GM10266 (cell line): ENCODE data around the gene NOL4.

Experiments
- DNase-seq: peaks from one replicate; pipeline ENCODE4 v3.0.0; 2012; ENCODE audit errors: extremely low spot score
- TF ChIP-seq, protein P1 (sequence below): IDR thresholded peaks from 2 replicates; pipeline ENCODE4 v1.5.1; 2012; ENCODE audit warnings: mild to moderate bottlenecking, low read depth; ENCODE audit not compliant: control insufficient read depth, insufficient read depth; ENCODE audit errors: missing control alignments

The NOL4 gene

DNA sequence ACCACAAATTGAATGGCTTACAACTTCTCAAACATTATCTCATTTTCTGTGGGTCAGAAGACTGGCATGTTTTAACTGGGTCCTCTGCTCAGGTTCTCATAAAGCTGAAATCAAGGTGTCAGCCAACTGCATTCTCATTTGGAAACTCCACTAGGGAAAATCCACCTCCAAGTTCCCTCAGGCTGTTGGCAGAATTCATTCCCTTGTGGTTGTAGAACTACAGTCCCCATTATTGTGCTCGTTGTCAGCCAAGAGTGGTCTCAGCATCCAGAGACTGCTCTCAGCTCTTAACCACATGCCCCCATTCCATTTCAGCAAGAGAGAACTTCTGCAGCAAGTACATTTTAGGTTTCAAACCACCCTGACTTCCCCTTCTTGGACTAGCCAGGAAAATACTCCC, 12.2 kb downstream of the NOL4 start:
- TF ChIP-seq, protein P1, sequence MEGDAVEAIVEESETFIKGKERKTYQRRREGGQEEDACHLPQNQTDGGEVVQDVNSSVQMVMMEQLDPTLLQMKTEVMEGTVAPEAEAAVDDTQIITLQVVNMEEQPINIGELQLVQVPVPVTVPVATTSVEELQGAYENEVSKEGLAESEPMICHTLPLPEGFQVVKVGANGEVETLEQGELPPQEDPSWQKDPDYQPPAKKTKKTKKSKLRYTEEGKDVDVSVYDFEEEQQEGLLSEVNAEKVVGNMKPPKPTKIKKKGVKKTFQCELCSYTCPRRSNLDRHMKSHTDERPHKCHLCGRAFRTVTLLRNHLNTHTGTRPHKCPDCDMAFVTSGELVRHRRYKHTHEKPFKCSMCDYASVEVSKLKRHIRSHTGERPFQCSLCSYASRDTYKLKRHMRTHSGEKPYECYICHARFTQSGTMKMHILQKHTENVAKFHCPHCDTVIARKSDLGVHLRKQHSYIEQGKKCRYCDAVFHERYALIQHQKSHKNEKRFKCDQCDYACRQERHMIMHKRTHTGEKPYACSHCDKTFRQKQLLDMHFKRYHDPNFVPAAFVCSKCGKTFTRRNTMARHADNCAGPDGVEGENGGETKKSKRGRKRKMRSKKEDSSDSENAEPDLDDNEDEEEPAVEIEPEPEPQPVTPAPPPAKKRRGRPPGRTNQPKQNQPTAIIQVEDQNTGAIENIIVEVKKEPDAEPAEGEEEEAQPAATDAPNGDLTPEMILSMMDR, result no peak

GRCh38 chr18:34207344-34207851, 17.3 kb downstream of the NOL4 start:
- DNase-seq, result no peak
- TF ChIP-seq, protein P1, result no peak

More for the DNA sequence above, 12.2 kb downstream of the NOL4 start:
- DNase-seq, result no peak

- TF ChIP-seq, protein P1, result no peak
These were observed 20.8 kb downstream of the NOL4 start for GRCh38 chr18:34203866-34204265.

DNA sequence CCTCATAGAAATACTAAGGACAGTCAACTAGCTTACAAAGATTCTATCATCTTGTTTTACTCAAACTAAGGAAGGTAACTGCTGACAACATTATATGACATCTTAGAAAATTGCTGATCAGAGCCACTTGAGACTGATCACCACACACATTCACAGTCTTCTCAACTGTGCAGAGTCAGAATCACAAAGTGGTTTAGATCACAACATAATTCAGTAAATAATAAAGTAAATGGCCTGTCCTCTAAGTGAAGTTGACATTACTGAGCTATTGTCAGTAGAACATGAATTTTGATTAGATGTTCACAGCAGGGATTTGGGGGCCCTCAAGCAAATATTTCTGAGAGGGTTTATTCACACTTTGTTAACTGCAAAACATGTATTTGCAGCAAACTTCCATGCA, 28.5 kb downstream of the NOL4 start:
- TF ChIP-seq, protein P1, result no peak
- no peak for DNase-seq

More at GRCh38 chr18:34203866-34204265, 20.8 kb downstream of the NOL4 start:
- DNase-seq, result no peak

- DNase-seq, result no peak
- TF ChIP-seq, protein P1, result no peak
These were observed 30.5 kb downstream of the NOL4 start for GRCh38 chr18:34194239-34194638.

DNA sequence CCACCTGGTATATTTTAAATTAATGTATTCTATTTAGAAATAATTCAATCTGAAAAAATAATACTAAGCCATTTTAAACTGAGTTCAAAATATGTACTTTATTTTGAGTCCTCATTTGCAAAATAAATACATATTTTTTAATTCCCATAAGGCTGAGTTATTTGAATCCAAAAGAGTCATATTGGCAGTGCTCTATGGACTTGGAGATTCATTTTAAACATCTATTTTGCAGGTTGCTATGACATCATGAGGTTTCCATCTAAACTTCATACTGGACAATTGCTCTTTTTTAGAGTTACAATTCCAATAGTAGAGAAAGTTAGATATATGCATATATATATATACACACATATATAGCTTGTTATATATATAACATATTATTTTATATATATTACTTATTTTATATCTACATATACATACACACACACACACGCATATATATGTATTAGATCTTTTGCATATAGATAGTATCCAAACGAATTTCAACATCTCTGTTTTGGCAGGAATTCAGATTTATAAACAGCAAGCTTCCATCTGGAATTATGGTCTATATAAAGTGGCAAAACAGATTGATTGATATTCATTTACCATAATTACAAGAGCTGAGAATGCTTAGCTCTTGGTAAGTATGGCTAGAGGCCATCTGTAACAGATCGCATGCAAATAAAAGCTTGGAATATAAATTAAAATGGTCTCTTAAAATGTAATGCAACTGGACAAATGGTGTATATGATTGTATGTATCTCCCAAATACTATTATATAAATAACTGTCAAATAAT, 34.9 kb downstream of the NOL4 start:
- TF ChIP-seq, protein P1, result no peak
- DNase-seq, result no peak
